Activated CD8-positive, alpha-beta memory T cell treated with anti-CD3 and anti-CD28 coated beads for 24 hours (primary cell): ENCODE data around the gene ITGA11.

Source experiments
- DNase-seq: peaks from one replicate; pipeline ENCODE4 v3.0.0-alpha.2; 2020

ITGA11 gene

DNA sequence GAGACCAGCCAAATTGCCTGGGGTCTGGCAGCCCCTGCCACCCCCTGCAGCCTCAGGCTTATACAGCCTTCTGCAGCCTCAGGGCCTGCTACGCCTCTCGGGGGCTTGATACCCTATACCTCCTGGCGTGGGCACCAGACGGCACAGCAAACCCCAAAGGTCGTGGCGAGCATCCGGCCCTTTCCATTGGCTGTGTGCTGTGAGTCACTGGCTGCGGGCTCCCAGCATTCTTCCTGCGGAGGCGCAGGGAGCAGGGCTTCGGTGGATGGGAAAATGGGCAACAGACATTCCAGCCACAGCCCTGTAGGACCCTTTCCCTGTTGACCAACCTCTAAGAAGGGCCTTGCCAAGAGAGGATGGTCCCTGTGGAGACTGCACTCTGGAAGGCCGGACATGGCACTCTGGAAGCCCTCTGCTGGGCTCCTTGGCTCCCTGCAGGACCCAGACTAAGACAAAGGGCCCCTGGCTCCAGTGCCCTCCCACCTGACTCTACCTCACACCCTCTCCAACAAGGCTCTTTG is 59.6 kb downstream of the ITGA11 start:
- peak; percentile 47 for DNase-seq

DNA sequence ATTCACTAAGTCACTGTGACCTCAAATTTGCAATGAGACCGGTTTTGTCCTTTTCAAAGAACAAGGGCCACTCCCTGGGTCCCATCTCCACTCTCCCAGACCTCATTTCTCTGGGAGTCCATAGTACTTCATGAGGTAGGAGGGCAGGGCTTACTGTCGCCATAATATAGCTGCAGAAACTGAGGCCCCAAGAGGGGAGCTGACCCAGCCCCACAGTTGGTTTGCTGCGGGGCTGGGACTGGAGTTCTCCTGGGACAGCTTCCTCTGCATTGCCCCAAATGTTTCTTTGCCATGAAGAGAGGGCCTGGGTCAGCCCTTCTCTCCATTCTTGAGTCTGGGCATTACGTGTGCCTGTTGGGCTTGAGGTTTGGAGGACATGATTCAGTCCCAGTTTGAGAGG is 60.1 kb downstream of the ITGA11 start:
- no peak for DNase-seq

DNA sequence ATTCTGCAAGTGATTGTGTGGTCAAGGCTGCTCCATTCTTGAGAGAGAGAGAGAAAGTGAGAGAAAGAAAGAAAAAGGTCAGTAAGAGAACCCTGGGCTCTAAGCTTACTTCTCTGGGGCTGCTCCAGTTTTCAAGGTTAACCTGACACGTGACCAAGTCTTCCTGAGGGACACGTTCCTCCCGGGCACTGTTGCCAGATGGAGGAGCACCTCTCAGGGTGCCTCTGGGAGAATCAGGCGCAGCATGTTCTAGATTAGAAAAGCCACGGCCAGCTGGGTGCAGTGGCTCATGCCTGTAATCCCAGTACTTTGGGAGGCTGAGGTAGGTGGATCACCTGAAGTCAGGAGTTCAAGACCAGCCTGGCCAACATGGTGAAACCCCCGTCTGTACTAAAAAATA is 60.8 kb downstream of the ITGA11 start:
- no peak for DNase-seq

DNA sequence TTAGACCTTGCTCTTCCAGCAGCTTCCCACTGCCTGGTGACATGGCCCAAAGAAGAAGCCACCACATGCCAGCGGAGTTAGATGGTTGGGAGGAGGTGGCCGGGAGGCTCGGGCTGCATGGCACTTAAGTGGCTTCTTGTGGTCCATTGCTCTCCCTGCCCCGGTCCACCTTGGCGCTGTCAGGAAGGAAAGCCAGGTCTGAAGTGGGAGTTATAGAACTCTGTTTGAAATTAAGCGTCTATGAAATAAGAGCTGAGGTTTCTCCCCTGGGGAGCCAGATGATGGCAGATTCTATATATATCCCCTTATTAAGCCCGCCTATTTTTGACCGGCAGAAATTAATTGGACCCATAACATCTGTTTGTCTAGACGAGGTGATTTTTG is 61.2 kb downstream of the ITGA11 start:
- DNase-seq: no peak

DNA sequence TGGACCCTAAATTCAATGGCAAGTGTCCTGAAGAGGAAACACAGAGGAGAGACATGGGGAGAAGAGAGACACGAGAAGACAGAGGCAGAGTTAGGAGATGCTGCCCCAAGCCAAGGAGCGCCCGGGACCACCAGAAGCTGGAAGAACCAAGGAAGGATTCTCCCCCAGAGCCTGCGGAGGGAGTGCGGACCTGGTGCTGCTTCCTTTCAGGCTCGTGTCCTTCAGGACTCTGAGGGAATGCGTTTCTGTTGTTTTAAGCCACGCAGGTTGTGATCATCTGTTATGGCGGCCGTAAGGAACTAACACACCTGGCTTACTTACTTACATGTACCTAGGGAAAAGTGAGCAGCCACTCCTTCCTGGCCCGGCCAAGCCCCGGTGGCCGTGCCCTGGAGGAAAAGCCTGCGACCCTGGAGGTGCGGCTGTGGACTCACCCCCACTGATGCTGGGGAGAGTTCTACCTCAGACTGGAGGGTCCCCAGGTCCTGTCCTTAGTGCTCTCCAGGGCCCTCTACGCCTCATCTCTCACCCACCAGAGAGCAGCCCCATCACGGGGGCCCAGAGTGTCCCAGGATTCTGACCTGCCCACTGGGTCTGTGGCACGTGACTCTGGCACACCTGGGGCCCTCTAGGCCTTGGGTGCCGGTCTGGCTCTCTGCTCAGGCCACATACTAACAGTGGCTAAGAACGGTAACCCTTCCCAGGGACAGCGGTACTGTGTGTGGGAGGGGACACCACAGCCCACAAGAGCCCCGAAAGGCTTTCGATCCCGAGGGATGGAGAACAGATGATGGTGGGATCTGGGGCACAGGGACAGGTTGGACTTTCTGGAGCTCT is 61.8 kb downstream of the ITGA11 start:
- DNase-seq: no peak

DNA sequence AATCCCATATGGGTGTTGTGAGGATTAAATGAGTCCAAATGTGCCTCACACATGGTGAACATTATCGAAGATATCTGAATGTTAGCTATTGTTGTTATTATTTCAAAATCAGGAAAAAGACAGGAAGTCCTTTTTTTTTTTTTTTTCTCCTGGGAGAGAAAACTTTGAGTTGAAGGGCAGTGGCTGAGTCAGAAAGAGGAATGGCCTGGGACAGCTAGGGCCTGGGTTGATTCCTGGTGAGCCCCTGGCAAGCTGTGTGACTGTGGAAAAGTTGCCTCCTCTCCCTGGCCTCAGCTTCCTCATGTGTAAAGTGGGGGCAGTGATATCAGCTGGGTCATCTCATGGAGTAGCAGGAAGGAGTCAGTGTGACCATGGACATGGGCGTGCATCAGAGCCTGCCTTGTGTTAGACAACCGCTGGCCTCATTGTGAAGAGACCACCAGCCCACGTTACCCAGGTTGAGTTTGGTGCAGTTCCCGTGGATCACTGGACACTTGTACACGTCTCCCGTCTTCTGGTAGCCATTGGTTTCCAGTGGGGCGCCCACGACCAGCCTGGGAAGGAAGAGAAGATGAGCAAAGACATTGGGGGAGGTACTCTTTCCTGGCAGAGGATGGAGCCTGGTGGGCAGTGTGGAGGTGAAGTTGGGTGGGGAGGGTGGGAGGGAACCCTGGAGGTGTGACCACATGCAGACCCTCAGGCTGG is 63.1 kb downstream of the ITGA11 start:
- no peak for DNase-seq

DNA sequence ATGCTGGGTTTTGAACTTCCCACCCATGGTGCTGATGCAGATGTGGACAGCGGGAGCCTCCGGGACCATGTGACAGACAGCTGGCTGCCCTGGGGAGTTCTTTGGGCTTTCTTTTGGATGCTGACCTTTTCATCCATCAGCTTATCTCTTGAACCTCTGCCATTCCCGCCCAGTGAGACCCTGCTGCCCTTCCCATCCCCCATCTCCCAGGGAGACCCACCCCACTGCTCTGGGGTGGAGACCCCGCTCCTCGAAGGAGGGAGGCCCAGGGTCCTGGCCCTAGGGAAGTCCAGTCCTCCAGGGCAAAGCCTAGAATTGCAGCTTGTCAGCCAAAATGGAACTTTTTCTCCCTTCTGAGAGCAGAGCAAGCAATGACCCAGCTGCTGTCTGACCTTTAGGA is 64.0 kb downstream of the ITGA11 start:
- no peak for DNase-seq

DNA sequence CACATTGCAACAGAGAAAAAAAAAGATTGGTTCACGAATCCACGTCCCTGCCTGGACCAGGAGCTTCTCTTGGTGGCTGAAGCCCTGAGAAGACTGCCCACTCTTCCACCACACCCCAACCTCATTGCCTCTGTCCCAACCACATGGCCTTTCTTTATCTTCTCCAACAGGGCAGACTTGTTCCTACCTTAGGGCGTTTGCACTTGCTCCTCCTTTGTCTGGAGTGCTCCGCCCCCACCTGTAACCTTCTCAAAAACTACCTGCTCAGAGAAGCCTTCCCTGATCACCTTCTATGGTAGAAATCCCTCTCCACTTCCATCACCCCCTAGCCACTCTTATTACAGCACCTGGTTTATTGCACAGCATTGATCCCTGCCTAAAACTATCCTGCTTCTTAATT is 64.7 kb downstream of the ITGA11 start:
- DNase-seq: no peak

DNA sequence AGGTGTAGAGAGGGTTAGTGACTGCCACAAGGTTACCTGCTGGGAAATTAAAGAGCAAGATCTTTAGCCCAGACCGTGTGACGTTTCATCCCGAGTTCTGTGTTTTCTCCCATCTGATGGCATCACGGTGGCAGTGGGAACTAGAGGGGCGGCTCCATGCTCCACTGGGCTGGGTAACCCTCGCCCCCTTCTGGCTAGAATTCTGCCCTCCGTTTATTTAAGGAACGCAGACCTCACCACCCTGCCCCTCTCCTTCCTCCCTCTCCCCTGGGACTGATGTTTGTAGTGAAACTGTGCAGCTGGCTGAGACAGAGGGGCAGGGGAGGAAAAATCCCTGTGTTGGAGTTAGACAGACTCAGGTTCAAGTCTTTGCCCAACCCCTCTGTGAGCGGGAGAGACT is 65.6 kb downstream of the ITGA11 start:
- no peak for DNase-seq

DNA sequence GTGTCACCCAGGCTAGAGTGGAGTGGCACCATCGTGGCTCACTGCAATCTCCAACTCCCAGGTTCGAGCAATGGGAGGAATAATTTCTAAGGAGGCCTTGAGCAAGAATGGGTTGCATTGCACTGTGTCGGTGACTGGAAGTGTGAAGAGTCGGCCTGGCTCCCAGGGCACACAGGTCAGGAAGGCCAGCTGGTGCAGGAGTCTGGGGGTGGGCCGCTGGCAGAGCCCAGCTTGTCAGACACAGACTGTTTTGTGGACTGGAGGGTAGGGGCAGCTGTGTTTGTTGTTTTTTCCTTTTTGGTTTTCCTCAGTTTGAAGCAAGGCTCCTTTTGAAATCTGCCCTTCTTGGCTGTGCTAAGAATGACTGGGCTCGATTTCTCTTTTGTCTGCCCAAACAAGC is 66.2 kb downstream of the ITGA11 start:
- DNase-seq: no peak

DNA sequence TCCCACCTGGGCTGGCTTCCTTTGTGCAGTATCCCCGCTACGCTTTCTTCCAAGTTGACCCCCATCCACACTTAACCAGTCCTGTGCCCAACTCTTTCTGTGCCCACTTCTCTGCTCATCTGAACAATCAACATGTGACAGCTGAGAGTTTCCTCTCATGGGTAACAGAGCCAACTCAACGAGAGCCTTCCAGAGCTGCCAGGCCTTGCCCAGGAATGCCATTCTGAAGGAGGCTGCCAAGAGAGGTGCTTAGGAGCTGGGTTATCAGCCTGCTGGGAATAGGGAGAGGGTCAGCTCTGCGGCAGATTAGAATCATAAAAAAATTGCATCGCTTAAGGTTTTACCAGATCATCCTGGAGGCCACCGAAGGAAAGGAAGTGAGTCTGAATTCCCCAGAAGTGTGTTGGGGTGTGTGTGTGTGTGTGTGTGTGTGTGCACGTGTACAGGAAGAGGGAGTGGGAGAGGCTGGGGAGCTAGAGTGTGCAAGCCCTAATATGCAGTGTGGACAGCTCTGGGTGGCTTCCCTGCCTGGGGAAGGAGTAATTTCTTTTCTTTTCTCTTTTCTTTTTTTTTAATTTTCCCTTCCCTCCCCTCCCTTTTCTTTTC is 66.7 kb downstream of the ITGA11 start:
- no peak for DNase-seq

DNA sequence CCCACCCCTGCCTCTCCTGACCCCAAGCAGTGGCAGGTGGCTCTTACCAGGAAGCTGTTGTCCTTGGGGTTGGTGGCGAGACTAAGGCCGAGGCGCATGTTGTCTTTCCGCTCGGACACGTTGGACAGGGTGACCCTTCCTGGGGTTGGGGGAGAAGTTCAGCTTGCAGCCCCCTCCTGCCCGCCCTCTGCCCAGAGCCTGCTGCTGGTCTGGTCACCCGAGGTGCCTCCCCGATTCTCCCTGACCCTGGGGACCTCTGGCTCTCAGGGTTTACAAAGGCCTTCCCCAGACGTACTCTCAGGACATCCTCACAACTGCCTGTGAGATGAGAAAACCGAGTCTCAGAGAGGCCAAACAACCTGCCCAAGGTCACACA is 67.3 kb downstream of the ITGA11 start:
- no peak for DNase-seq

DNA sequence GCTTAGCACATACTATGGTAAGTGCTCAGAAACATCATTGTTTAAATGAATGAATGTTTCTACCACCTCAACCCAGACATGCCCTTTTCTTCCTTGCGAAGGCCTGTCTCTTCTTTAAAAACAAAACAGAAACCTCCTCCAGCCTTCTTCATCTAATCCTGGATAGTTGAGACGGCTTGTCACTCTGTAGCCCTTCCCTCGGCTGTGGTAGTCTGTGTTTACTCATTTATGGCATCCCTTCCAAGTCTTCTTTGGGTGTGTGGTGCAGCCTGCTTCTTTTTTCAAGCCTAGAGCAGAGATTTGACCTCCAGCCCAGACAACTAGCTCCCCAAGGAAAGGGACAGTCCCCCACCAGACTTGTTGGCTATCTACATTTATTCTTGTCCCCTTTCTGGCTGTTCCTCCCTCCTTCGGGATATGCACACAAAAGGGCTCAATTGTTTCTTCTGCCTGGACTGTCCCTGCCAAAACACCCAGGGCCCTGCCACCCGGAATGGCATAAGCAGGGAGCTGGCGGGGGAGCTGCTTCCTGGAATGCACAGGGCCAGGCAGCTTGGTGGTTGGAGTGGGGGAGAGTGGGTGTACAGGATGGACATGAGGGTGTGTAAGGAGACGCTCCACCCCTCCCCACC is 67.8 kb downstream of the ITGA11 start:
- DNase-seq: no peak

DNA sequence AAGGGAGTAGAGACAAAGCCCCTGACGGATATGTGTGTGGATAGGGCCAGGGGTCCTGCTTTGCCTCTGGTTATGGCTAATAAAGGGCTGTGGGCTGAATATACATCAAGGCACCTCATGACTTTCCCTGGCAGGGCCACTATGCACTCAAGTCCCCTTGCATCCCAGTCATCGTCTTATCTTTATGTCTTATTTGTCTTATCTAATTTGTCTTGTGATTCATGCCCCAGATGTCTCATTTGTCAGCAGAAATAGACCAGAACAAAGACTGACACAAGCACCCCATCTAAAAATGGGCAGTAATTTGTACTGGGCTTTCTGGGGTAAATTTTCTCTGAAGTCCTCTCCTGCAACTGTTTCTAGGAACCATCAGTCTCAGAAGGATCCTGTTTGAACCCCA is 68.6 kb downstream of the ITGA11 start:
- DNase-seq: no peak

DNA sequence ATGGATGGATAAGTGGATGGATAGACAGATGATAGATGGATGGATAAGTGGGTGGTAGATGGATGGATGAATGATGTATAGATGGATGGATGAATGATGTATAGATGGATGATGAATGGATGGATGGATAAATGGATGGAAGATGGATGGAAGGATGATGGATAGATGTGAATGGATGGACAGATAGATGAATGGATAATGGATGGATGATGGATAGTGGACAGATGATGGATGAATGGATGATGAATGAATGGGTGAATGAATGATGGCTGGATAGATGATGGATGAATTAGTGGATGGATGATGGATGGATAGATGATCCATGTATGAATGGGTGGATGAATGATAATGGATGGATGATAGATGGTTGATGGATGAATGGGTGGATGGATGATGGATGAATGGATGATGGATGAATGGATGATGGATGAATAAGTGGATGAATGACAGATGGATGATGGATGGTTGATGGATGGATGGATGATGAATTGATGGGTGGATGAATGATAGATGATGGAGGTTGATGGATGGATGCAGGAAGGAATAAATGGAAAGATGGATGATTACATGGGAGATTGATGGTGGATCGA is 69.3 kb downstream of the ITGA11 start:
- no peak for DNase-seq

DNA sequence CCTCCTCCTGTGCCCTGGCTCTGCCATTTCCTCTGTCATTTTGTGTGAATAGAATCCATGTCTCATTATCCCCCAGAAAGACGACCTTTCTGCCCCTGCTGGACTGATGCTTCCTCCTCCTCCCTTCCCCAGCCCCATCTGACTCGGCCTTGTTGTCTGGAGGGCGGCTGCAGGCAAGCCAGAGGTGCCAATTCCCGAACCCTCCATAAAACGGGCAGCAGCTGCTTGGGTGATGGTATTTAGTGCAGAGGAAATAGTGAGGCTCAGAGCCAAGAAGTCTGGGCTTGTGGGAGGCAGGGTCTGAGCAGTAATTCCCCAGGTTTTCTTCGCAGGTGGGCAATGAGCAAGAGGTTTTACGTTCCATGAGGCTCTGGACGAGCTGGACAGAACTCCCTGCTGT is 71.2 kb downstream of the ITGA11 start:
- no peak for DNase-seq

DNA sequence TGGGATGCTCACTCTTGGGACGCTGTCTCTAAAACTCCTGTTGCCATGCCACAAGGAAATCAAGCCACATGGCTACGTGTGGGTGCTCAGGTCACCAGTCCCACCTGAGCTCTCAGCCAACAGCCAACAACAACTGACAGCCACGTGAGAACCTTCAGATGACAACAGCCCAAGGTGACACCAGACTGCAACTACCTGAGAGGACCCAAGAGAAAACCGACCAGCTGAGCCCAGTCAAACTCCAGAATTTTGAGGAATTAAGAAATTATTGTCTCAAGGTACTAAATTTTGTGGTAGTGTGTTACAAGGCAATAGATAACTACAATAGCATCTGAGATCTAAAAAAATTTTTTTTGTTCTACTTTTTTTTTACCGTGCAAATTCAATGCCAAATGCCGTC is 75.2 kb downstream of the ITGA11 start:
- no peak for DNase-seq

DNA sequence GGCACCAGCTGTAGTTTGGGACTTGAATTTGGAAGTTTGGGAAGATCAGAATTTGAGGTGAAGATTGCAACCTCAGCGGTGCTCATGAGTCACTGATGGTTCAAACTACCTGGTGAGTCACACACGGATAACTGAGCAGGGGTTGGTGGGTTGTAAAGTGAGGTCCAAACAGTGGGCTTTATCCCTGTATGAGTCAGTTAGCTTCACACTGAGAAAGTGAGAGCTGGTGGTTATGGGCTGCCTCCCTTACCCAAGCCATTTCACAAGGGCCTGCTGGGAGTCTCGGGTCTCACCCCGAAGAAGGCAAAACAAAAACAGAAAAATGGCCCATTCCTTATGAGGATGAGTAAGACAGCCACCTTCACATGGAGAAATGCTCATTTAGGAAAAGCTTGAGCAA is 77.0 kb downstream of the ITGA11 start:
- DNase-seq: no peak

DNA sequence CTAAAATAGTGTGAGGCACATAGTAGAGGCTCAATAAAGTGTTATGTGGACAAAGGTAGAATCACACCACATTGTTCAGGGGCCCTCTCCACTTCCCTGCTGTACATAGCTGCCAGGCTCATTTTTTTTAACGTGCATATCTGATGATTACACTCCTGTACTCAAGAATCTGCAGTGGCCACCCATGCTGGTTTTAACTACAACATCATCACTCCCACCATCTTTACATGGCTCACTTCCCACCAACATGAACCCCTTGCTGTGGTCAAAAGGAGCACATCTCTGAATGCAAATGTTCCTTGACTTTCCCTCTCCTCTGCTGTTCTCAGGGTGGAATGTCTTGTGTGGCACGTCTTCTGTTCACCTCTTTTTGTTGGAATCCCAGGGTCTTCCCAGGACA is 77.7 kb downstream of the ITGA11 start:
- DNase-seq: no peak

DNA sequence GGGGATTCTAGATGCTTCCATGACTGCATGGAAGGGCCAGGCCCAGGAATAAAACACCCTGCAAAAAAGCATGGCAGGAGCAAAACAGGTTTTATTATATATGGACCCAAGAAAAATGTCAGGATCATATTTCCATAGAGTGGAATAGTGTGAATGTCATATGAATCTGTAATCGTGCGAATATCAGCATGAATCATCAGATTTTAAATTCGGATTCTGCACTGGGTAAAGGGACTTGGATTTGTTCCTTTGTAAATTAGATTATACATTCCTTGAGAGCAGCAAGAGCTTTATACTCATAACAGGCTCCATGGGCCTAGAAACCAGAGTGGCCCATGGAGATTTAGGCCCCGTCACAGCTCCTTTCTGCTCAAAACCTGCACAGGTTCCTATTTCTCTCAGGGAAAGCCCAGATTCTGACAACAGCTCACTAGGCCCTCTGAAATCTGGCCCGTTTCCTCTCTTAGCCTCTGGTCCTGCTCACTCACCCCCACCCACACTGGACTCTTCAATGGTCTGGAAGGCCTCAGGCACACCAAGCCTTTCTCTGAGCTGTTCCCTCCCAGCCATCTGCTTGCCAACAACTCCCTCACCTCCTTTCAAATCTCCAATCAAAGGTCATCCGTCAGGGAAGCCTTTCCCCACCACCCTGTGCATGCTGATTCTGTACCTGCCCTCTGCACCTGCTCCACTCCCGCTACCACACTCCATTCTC is 78.4 kb downstream of the ITGA11 start:
- DNase-seq: no peak

DNA sequence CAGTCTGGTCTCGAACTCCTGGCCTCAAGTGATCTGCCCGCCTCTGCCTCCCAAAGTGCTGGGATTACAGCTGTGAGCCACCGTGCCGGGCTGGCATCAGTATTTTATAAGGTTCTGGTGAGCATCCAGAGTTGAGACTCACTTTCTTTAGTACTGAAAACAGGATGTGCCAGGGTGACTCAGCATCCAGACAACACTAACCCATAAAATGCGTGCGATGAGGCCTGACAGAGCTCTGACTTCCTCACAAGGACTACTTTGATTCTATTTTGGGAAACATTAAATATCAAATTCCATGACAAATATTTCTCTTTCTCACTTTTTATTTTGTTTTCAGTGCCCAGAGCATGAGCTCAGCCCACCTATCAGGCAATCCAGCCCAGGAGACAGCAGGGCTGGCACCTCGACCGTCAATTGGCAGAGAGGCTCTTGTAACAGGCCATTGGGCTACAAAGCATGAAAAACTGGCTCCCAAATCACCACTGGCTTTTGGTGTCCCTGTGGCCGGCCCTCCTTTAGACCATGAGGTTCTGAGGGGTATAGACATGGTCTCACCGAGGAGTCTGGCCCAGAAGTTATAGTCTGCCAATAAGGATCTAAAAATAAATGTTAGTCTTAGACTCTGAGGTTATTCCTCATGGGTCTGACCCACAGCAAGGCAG is 79.4 kb downstream of the ITGA11 start:
- DNase-seq: peak; percentile 76

DNA sequence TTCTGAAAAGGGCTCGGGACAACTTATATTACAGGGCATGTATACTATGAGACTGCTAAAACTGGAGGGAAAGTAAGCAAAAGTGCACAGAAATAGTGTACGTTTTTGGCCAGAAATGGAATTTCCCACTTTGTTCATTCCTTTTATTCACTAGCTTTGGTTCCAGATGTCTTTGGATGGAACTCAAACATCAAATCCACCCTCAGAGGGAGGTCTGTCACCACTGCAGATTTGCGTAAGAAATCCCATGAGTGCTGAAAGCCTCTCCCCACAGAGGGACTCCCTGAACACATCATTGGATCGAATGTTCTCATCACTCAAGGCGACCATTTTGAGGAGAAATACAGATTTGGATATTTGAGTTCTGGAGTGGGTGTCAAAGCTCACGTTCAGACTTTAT is 82.8 kb downstream of the ITGA11 start:
- no peak for DNase-seq
